ENCODE data around the gene ILKAP. TPM values are rescaled to one million over a fixed set of nuclear protein-coding genes. Genes with fewer than 3 reads are reported as not detected.

The ILKAP gene
- total RNA-seq, 1 donor from 2014 or later, result 62.6 TPM

DNA sequence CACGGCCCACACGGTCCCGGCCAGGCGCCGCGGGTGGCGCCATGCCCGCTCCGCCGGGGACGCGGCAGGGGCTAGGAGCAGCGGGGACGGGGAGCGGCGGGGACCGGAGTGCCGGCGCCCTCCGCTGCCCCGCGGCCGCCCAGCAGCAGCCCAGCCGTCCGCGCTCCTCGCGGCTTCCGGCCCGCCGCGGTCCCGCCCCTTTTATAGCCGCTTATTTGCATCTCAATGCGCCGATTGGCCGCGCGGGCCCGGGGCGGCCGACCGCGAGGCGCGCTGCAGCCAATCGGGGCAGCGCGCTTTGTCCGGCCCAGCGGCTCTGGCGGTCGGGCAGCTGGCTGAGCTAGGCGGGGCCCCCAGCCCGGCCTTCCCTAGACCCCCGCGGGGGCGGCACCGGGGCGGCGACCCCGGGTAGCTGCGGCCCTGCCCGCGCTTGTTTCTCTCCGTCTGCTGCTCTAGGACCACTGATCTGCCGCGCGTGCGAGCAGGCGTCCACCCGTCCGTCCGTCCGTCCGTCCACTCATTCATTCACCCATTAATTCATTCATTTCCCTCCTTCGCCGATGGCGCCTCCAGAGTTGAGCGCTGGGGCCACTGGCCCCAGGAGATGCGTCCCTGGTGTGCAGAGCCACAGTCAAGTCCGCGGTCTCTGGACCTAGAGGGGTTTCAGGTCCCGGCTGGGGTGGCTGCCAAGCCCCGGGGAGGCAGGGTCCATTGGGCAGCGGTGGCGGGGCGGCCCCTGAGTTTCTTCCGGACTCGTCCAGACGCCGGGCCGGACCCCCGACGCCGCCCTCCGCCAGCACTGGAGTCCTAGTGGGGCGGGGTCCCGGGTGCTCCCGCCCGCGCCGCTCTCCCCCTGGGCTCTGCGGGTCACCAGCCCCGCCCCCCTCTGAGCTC lies 36.6 kb upstream of the ILKAP start, which contains the start of gene HES6:
TSS of gene HES6 (minus strand) at position 176 of the 894 bp plus-strand sequence. CDS start at position 43, 133 bp downstream.
- peaks cover 0 to 2% of the 10 kb centered on the region in 2 donors for H3K36me3 ChIP-seq
- DNase-seq (ENCODE audit: extremely low spot score in 2 of 2), result no peak
- H3K27ac ChIP-seq, result no peak within 1 kb of the TSS
- intact Hi-C loops (cut with DNase I), result loop anchor here (10.0 kb wide), 1 partner anchor 175 kb away; the partner anchor contains the start of gene SCLY
- TF ChIP-seq POLR2A (IDR thresholded peaks at IDR 0.05) (peak in 1 of 2 donors; percentile 69), POLR2AphosphoS5 (IDR thresholded peaks at IDR 0.05; ENCODE audit: insufficient read depth in 1 of 2, low read depth in 1 of 2) (no peak)
- H3K9me3 ChIP-seq, result no peaks in the 10 kb centered on the region
- H3K4me3 ChIP-seq, result peak within 1 kb of the TSS; percentile 54 to 83
- no peaks in the 10 kb centered on the region for H3K27me3 ChIP-seq
- H3K4me1 ChIP-seq, result peaks cover 14% of the 10 kb centered on the region

DNA sequence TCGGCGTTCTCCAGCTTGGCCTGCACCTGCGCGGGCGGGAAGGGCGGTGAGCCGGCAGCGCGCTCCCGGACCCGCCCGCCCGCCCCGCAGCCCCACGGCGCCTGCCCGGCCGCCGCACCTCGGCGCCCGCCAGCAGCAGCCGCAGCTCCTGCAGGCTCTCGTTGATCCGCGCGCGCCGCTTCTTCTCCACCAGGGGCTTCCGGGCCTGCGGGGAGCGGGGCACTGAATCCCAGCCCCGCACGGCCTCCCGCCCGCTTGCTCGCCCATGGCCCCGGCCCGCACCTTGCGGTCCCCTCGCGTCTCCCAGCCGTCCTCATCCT lies 36.0 kb upstream of the ILKAP start:
- Histone ChIP-seq H3K4me1 (peaks cover 14% of the 10 kb centered on the region), H3K27ac (no peak overlapping the region), H3K4me3 (peak overlapping the region; percentile 54 to 83), H3K9me3 (no peaks in the 10 kb centered on the region), H3K36me3 (no peaks in the 10 kb centered on the region), H3K27me3 (no peaks in the 10 kb centered on the region)
- no peak for DNase-seq (ENCODE audit: extremely low spot score in 2 of 2)
- intact Hi-C loops (cut with DNase I), result no loop called here
- TF ChIP-seq POLR2AphosphoS5 (IDR thresholded peaks at IDR 0.05; ENCODE audit: insufficient read depth in 1 of 2, low read depth in 1 of 2) (no peak), CTCF (IDR thresholded peaks at IDR 0.05) (no peak), POLR2A (IDR thresholded peaks at IDR 0.05) (no peak)

DNA sequence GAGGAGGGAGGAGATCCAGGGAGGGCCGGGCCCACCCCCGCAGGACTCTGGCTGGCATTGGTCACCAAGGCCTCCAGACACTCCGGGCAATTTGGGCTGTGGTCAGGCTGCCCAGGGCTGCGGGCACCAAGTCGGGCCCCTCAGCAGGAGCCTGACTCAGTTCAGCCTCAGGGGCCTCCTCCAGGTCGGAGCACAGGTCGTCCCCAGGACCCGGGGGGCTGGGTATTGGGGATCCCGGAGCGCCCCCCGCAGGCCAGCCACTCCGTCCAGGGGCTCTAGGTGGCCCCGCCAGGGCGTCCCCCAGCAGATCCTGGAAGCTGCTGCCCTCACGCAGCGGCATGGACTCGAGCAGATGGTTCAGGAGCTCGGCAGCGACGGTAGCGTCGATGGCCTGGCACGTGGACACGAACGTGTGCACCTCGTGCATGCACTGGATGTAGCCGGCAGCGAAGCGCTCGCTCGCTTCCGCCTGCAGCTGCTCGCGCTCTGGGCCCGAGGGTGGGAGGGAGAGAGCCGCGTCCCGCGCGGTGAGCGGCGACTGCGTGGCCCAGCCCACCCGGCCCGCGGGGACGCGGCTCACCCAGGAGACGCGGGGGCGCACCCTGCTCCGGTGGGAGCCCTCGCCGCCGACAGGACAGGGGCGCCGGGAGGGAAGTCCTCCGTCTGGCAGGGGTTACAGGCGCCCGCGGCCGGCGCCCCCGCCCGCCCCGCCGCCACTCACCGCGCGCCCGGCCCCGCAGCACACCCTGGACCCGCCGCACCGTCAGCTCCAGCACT lies 35.5 kb upstream of the ILKAP start:
- Histone ChIP-seq H3K9me3 (no peaks in the 10 kb centered on the region), H3K36me3 (no peaks in the 10 kb centered on the region), H3K27ac (no peak overlapping the region), H3K27me3 (no peaks in the 10 kb centered on the region), H3K4me1 (peaks cover 14% of the 10 kb centered on the region), H3K4me3 (peak overlapping the region; percentile 54 to 83)
- TF ChIP-seq POLR2AphosphoS5 (IDR thresholded peaks at IDR 0.05; ENCODE audit: insufficient read depth in 1 of 2, low read depth in 1 of 2) (no peak), POLR2A (IDR thresholded peaks at IDR 0.05) (no peak), CTCF (IDR thresholded peaks at IDR 0.05) (no peak)
- DNase-seq (ENCODE audit: extremely low spot score in 2 of 2), result no peak
- intact Hi-C loops (cut with DNase I), result no loop called here

GRCh38 chr2:238238311-238238765 lies 34.8 kb upstream of the ILKAP start:
- DNase-seq (ENCODE audit: extremely low spot score in 2 of 2), result no peak
- intact Hi-C loops (cut with DNase I), result no loop called here
- H3K27me3 ChIP-seq, result no peaks in the 10 kb centered on the region

More at GRCh38 chr2:238238311-238238765, 34.8 kb upstream of the ILKAP start:
- Histone ChIP-seq H3K4me1 (peaks cover 14% of the 10 kb centered on the region), H3K36me3 (no peaks in the 10 kb centered on the region), H3K9me3 (no peaks in the 10 kb centered on the region), H3K4me3 (no peak overlapping the region), H3K27ac (no peak overlapping the region)
- TF ChIP-seq POLR2A (IDR thresholded peaks at IDR 0.05) (no peak), POLR2AphosphoS5 (IDR thresholded peaks at IDR 0.05; ENCODE audit: insufficient read depth in 1 of 2, low read depth in 1 of 2) (no peak), CTCF (IDR thresholded peaks at IDR 0.05) (no peak)
